ENCODE results near the gene TRIM44.
A peak's percentile ranks its signal among the peaks of the same experiment; 100 is the strongest.

Gene TRIM44

GRCh38 chr11:35792148-35792845, 129.7 kb downstream of the TRIM44 start:
- Histone ChIP-seq H3K4me2 (ENCODE audit: low read length) (no peak overlapping the region), H3K9me3 (ENCODE audit: insufficient read depth, low read depth, low read length) (peaks cover 2% of the 10 kb centered on the region), H3K4ac (ENCODE audit: low read depth, low read length) (no peak overlapping the region), H2AFZ (ENCODE audit: insufficient read depth, low read length, poor library complexity) (no peak overlapping the region), H3K27me3 (ENCODE audit: insufficient read depth, low read length) (no peaks in the 10 kb centered on the region), H3K4me3 (ENCODE audit: low read depth, low read length) (no peak overlapping the region), H3K18ac (ENCODE audit: low read length) (no peak overlapping the region), H3K23ac (ENCODE audit: low read length) (no peak overlapping the region), H3K4me1 (ENCODE audit: control insufficient read depth in 1 of 2, insufficient read depth in 2 of 2, low read length in 2 of 2) (peaks cover 10 to 12% of the 10 kb centered on the region in 2 experiments), H3K27ac (ENCODE audit: low read depth, low read length) (no peak overlapping the region), H2AK5ac (ENCODE audit: low read length) (no peak overlapping the region), H2BK120ac (ENCODE audit: insufficient read depth, low read length, poor library complexity) (no peak overlapping the region), H2BK5ac (ENCODE audit: low read depth, low read length, poor library complexity) (no peak overlapping the region), H3K9ac (ENCODE audit: low read length) (no peak overlapping the region), H4K12ac (ENCODE audit: low read depth, low read length) (no peak overlapping the region), H2BK12ac (ENCODE audit: low read length) (no peak overlapping the region), H3K14ac (ENCODE audit: low read length) (no peak overlapping the region), H3K79me1 (ENCODE audit: low read length) (peaks cover 2% of the 10 kb centered on the region), H3K79me2 (ENCODE audit: control insufficient read depth, insufficient read depth, low read length, poor library complexity) (no peaks in the 10 kb centered on the region), H4K91ac (ENCODE audit: low read depth, low read length) (no peak overlapping the region), H4K8ac (ENCODE audit: low read depth, low read length) (no peak overlapping the region), H3K36me3 (ENCODE audit: control insufficient read depth in 1 of 2, insufficient read depth in 2 of 2, low read length in 2 of 2) (no peaks in the 10 kb centered on the region)
- no CpG with 5 or more reads among the region's 4 CpGs for WGBS (ENCODE audit: extremely low coverage, insufficient coverage, insufficient read length)
- DNase-seq: no peak

DNA sequence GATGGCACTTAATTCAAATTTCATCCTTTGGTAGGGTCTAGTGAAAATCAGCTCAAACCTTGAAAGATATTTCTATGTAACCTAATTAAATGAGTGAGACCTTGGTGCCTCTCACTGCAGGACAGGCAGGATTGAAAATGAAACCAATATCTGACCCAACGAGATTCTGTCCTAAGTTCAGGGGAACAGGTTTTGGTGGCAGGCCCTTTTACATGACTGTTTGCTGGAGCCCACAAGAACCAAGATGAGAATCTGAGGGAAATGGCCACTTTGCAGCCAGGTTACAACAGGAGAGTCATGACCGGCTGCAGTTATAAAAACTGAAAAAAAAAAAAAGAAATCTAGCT, 130.2 kb downstream of the TRIM44 start:
- H2AFZ ChIP-seq (ENCODE audit: insufficient read depth, low read length, poor library complexity): no peak overlapping the region
- no peak overlapping the region for H4K91ac ChIP-seq (ENCODE audit: low read depth, low read length)
- no peak overlapping the region for H3K4me2 ChIP-seq (ENCODE audit: low read length)
- no peaks in the 10 kb centered on the region for H3K27me3 ChIP-seq (ENCODE audit: insufficient read depth, low read length)
- peaks cover under 1% of the 10 kb centered on the region for H3K9me3 ChIP-seq (ENCODE audit: insufficient read depth, low read depth, low read length)
- H3K79me2 ChIP-seq (ENCODE audit: control insufficient read depth, insufficient read depth, low read length, poor library complexity): no peaks in the 10 kb centered on the region
- no peaks in the 10 kb centered on the region for H3K36me3 ChIP-seq (ENCODE audit: control insufficient read depth in 1 of 2, insufficient read depth in 2 of 2, low read length in 2 of 2)
- no peak overlapping the region for H3K27ac ChIP-seq (ENCODE audit: low read depth, low read length)
- peaks cover 2% of the 10 kb centered on the region for H3K79me1 ChIP-seq (ENCODE audit: low read length)
- H3K23ac ChIP-seq (ENCODE audit: low read length): no peak overlapping the region
- no peak overlapping the region for H2AK5ac ChIP-seq (ENCODE audit: low read length)
- no peak for DNase-seq
- no peak overlapping the region for H2BK5ac ChIP-seq (ENCODE audit: low read depth, low read length, poor library complexity)
- H3K14ac ChIP-seq (ENCODE audit: low read length): no peak overlapping the region
- no peak overlapping the region for H2BK12ac ChIP-seq (ENCODE audit: low read length)
- H3K4ac ChIP-seq (ENCODE audit: low read depth, low read length): no peak overlapping the region
- H4K8ac ChIP-seq (ENCODE audit: low read depth, low read length): no peak overlapping the region
- H3K4me3 ChIP-seq (ENCODE audit: low read depth, low read length): no peak overlapping the region
- no peak overlapping the region for H3K9ac ChIP-seq (ENCODE audit: low read length)
- H2BK120ac ChIP-seq (ENCODE audit: insufficient read depth, low read length, poor library complexity): no peak overlapping the region
- WGBS (ENCODE audit: extremely low coverage, insufficient coverage, insufficient read length): no CpG with 5 or more reads among the region's 2 CpGs
- H3K18ac ChIP-seq (ENCODE audit: low read length): no peak overlapping the region
- H3K4me1 ChIP-seq (ENCODE audit: control insufficient read depth in 1 of 2, insufficient read depth in 2 of 2, low read length in 2 of 2): peaks cover 10 to 15% of the 10 kb centered on the region in 2 experiments
- no peak overlapping the region for H4K12ac ChIP-seq (ENCODE audit: low read depth, low read length)

GRCh38 chr11:35794333-35794732, 131.8 kb downstream of the TRIM44 start:
- H3K79me1 ChIP-seq (ENCODE audit: low read length): peaks cover 4% of the 10 kb centered on the region
- no peak overlapping the region for H3K14ac ChIP-seq (ENCODE audit: low read length)
- no peak overlapping the region for H2AFZ ChIP-seq (ENCODE audit: insufficient read depth, low read length, poor library complexity)
- peaks cover 10 to 15% of the 10 kb centered on the region in 2 experiments for H3K4me1 ChIP-seq (ENCODE audit: control insufficient read depth in 1 of 2, insufficient read depth in 2 of 2, low read length in 2 of 2)
- H3K4me3 ChIP-seq (ENCODE audit: low read depth, low read length): no peak overlapping the region
- H3K27ac ChIP-seq (ENCODE audit: low read depth, low read length): no peak overlapping the region
- no peak for DNase-seq
- no peak overlapping the region for H3K4me2 ChIP-seq (ENCODE audit: low read length)
- no peak overlapping the region for H2AK5ac ChIP-seq (ENCODE audit: low read length)
- no peak overlapping the region for H3K18ac ChIP-seq (ENCODE audit: low read length)
- no peak overlapping the region for H3K9ac ChIP-seq (ENCODE audit: low read length)
- H3K36me3 ChIP-seq (ENCODE audit: control insufficient read depth in 1 of 2, insufficient read depth in 2 of 2, low read length in 2 of 2): no peaks in the 10 kb centered on the region
- WGBS (ENCODE audit: extremely low coverage, insufficient coverage, insufficient read length): no CpG with 5 or more reads among the region's 2 CpGs
- no peaks in the 10 kb centered on the region for H3K27me3 ChIP-seq (ENCODE audit: insufficient read depth, low read length)
- H2BK5ac ChIP-seq (ENCODE audit: low read depth, low read length, poor library complexity): peak overlapping the region; percentile 36
- no peak overlapping the region for H3K23ac ChIP-seq (ENCODE audit: low read length)
- H3K4ac ChIP-seq (ENCODE audit: low read depth, low read length): no peak overlapping the region
- H4K91ac ChIP-seq (ENCODE audit: low read depth, low read length): no peak overlapping the region
- H2BK12ac ChIP-seq (ENCODE audit: low read length): peak overlapping the region; percentile 17
- H4K12ac ChIP-seq (ENCODE audit: low read depth, low read length): no peak overlapping the region
- H2BK120ac ChIP-seq (ENCODE audit: insufficient read depth, low read length, poor library complexity): no peak overlapping the region
- no peaks in the 10 kb centered on the region for H3K79me2 ChIP-seq (ENCODE audit: control insufficient read depth, insufficient read depth, low read length, poor library complexity)
- H3K9me3 ChIP-seq (ENCODE audit: insufficient read depth, low read depth, low read length): no peaks in the 10 kb centered on the region
- H4K8ac ChIP-seq (ENCODE audit: low read depth, low read length): no peak overlapping the region

GRCh38 chr11:35794850-35795249, 132.3 kb downstream of the TRIM44 start:
- H4K91ac ChIP-seq (ENCODE audit: low read depth, low read length): no peak overlapping the region

More at GRCh38 chr11:35794850-35795249, 132.3 kb downstream of the TRIM44 start:
- Histone ChIP-seq H3K4ac (ENCODE audit: low read depth, low read length) (no peak overlapping the region), H3K4me3 (ENCODE audit: low read depth, low read length) (no peak overlapping the region), H3K79me1 (ENCODE audit: low read length) (peaks cover 4% of the 10 kb centered on the region), H3K4me2 (ENCODE audit: low read length) (no peak overlapping the region), H2AK5ac (ENCODE audit: low read length) (no peak overlapping the region), H3K4me1 (ENCODE audit: control insufficient read depth in 1 of 2, insufficient read depth in 2 of 2, low read length in 2 of 2) (peaks cover 10 to 15% of the 10 kb centered on the region in 2 experiments), H3K36me3 (ENCODE audit: control insufficient read depth in 1 of 2, insufficient read depth in 2 of 2, low read length in 2 of 2) (no peaks in the 10 kb centered on the region), H2BK5ac (ENCODE audit: low read depth, low read length, poor library complexity) (peak overlapping the region; percentile 36), H3K9me3 (ENCODE audit: insufficient read depth, low read depth, low read length) (no peaks in the 10 kb centered on the region), H2AFZ (ENCODE audit: insufficient read depth, low read length, poor library complexity) (no peak overlapping the region), H3K23ac (ENCODE audit: low read length) (no peak overlapping the region), H3K18ac (ENCODE audit: low read length) (no peak overlapping the region), H4K8ac (ENCODE audit: low read depth, low read length) (no peak overlapping the region), H2BK120ac (ENCODE audit: insufficient read depth, low read length, poor library complexity) (no peak overlapping the region), H2BK12ac (ENCODE audit: low read length) (peak overlapping the region; percentile 17), H3K9ac (ENCODE audit: low read length) (no peak overlapping the region), H4K12ac (ENCODE audit: low read depth, low read length) (no peak overlapping the region), H3K27ac (ENCODE audit: low read depth, low read length) (no peak overlapping the region), H3K27me3 (ENCODE audit: insufficient read depth, low read length) (no peaks in the 10 kb centered on the region), H3K14ac (ENCODE audit: low read length) (no peak overlapping the region), H3K79me2 (ENCODE audit: control insufficient read depth, insufficient read depth, low read length, poor library complexity) (no peaks in the 10 kb centered on the region)
- no CpG with 5 or more reads among the region's 3 CpGs for WGBS (ENCODE audit: extremely low coverage, insufficient coverage, insufficient read length)
- DNase-seq: peak; percentile 18 to 54
